HL-60/S4 treated with phorbol 12-myristate 13-acetate at 8.2 ng/mL for 4 days and 3 days (cell line): Measurements from ENCODE around the gene EGFL8.

Source experiments
- in situ Hi-C: fragments of 300-500 bp; cut with MboI; formaldehyde crosslinking; loops from 2 replicates; pipeline ENCODE4 v1.15.0; 2022; ENCODE audit warnings: low sequenced_read_pairs

The EGFL8 gene

GRCh38 chr6:32146287-32146686 lies 18.1 kb upstream of the EGFL8 start:
- in situ Hi-C loops, result no loop called here

GRCh38 chr6:32146687-32147086 lies 17.7 kb upstream of the EGFL8 start:
- in situ Hi-C loops, result no loop called here

GRCh38 chr6:32147401-32148132 lies 16.8 kb upstream of the EGFL8 start:
- in situ Hi-C loops, result no loop called here

GRCh38 chr6:32148289-32149091 lies 15.9 kb upstream of the EGFL8 start:
- in situ Hi-C loops, result no loop called here

GRCh38 chr6:32149092-32149755 lies 15.2 kb upstream of the EGFL8 start:
- in situ Hi-C loops, result no loop called here

- in situ Hi-C loops, result no loop called here
Observed at GRCh38 chr6:32149932-32150870, 14.2 kb upstream of the EGFL8 start.

GRCh38 chr6:32151181-32151862 lies 13.1 kb upstream of the EGFL8 start:
- in situ Hi-C loops, result no loop called here

GRCh38 chr6:32151863-32152768 lies 12.3 kb upstream of the EGFL8 start, which contains the start of gene PRRT1:
TSS of gene PRRT1 (minus strand) at chr6:32151939. CDS start at chr6:32151827, 112 bp downstream.
- in situ Hi-C loops, result no loop called here

GRCh38 chr6:32152769-32153563 lies 11.4 kb upstream of the EGFL8 start:
- in situ Hi-C loops, result no loop called here

GRCh38 chr6:32153564-32154513 lies 10.6 kb upstream of the EGFL8 start, which contains the start of gene PPT2:
TSS of gene PPT2 (plus strand) at chr6:32154141. CDS start at chr6:32154595, 454 bp downstream.
- in situ Hi-C loops, result no loop called here

GRCh38 chr6:32154514-32155161 lies 9.8 kb upstream of the EGFL8 start:
- in situ Hi-C loops, result no loop called here

GRCh38 chr6:32156891-32157290 lies 7.5 kb upstream of the EGFL8 start:
- in situ Hi-C loops, result no loop called here

- in situ Hi-C loops, result no loop called here
Observed at GRCh38 chr6:32158052-32158451, 6.3 kb upstream of the EGFL8 start.

GRCh38 chr6:32163559-32164258 lies 686 bp upstream of the EGFL8 start:
- in situ Hi-C loops, result no loop called here

GRCh38 chr6:32166411-32167061 lies 2.1 kb downstream of the EGFL8 start:
- in situ Hi-C loops, result no loop called here
